Measurements from ENCODE around the gene GLYR1.
A peak's percentile ranks its signal among the peaks of the same experiment; 100 is the strongest.

The GLYR1 gene

DNA sequence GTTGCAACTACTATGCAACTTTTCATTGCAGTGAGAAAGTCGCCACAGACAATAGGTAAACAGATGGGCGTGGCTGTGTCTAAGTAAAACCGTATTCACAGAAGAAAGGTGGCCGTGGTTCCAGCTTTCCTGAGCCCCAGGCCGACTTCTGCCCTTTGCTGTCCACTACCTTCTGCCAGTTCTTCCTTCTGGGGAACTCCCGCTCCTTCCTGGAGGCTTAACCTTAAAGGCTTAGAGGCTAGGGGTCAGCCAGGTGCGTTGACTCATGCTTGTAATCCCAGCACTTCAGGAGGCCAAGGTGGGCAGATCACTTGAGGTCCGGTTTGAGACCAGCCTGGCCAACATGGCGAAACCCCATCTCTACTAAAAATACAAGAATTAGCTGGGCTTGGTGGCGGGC lies 56.8 kb downstream of the GLYR1 start:
- no peak overlapping the region for H3K4me2 ChIP-seq (ENCODE audit: low read length)
- H4K8ac ChIP-seq (ENCODE audit: low read depth, low read length): no peak overlapping the region
- no peak overlapping the region for H3K27ac ChIP-seq (ENCODE audit: low read depth, low read length)
- WGBS (ENCODE audit: extremely low coverage, insufficient coverage, insufficient read length): no CpG with 5 or more reads among the region's 10 CpGs
- no peaks in the 10 kb centered on the region for H3K4me1 ChIP-seq (ENCODE audit: control insufficient read depth in 1 of 2, insufficient read depth in 2 of 2, low read length in 2 of 2)
- no peak overlapping the region for H3K9ac ChIP-seq (ENCODE audit: low read length)
- H3K9me3 ChIP-seq (ENCODE audit: insufficient read depth, low read depth, low read length): no peaks in the 10 kb centered on the region
- H4K12ac ChIP-seq (ENCODE audit: low read depth, low read length): no peak overlapping the region
- no peaks in the 10 kb centered on the region for H3K27me3 ChIP-seq (ENCODE audit: insufficient read depth, low read length)
- H3K23ac ChIP-seq (ENCODE audit: low read length): no peak overlapping the region
- H2AK5ac ChIP-seq (ENCODE audit: low read length): no peak overlapping the region
- H3K36me3 ChIP-seq (ENCODE audit: control insufficient read depth in 1 of 2, insufficient read depth in 2 of 2, low read length in 2 of 2): no peaks in the 10 kb centered on the region
- H2AFZ ChIP-seq (ENCODE audit: insufficient read depth, low read length, poor library complexity): no peak overlapping the region
- no peak overlapping the region for H2BK5ac ChIP-seq (ENCODE audit: low read depth, low read length, poor library complexity)
- no peaks in the 10 kb centered on the region for H3K79me1 ChIP-seq (ENCODE audit: low read length)
- H3K4ac ChIP-seq (ENCODE audit: low read depth, low read length): no peak overlapping the region
- H2BK120ac ChIP-seq (ENCODE audit: insufficient read depth, low read length, poor library complexity): no peak overlapping the region
- H3K18ac ChIP-seq (ENCODE audit: low read length): no peak overlapping the region
- no peak overlapping the region for H3K14ac ChIP-seq (ENCODE audit: low read length)
- H3K79me2 ChIP-seq (ENCODE audit: control insufficient read depth, insufficient read depth, low read length, poor library complexity): no peaks in the 10 kb centered on the region
- no peak overlapping the region for H4K91ac ChIP-seq (ENCODE audit: low read depth, low read length)
- peak in 1 of 2 donors; percentile 60 for DNase-seq
- no peak overlapping the region for H2BK12ac ChIP-seq (ENCODE audit: low read length)
- H3K4me3 ChIP-seq (ENCODE audit: low read depth, low read length): no peak overlapping the region

DNA sequence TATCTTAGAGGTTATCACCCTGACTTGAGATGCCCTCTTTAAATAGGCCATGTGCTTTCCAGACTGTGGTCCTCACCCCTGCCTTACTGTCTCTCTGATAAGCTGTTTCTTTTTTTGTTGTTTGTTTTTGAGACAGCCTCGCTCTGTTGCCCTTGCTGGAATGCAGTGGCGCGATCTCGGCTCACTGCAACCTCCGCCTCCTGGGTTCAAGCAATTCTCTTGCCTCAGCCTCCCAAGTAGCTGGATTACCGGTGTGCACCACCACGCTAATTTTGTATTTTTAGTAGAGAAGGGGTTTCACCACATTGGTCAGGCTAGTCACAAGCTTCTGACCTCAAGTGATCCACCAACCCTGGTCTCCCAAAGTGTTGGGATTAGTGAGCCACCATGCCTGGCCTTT lies 58.2 kb downstream of the GLYR1 start:
- no peaks in the 10 kb centered on the region for H3K36me3 ChIP-seq (ENCODE audit: control insufficient read depth in 1 of 2, insufficient read depth in 2 of 2, low read length in 2 of 2)
- no peak overlapping the region for H3K4me3 ChIP-seq (ENCODE audit: low read depth, low read length)
- DNase-seq: no peak
- H3K4me2 ChIP-seq (ENCODE audit: low read length): no peak overlapping the region
- H3K79me1 ChIP-seq (ENCODE audit: low read length): no peaks in the 10 kb centered on the region
- no peak overlapping the region for H4K8ac ChIP-seq (ENCODE audit: low read depth, low read length)
- no peak overlapping the region for H4K12ac ChIP-seq (ENCODE audit: low read depth, low read length)
- no peak overlapping the region for H3K18ac ChIP-seq (ENCODE audit: low read length)
- H3K27me3 ChIP-seq (ENCODE audit: insufficient read depth, low read length): no peaks in the 10 kb centered on the region
- no peak overlapping the region for H3K23ac ChIP-seq (ENCODE audit: low read length)
- H3K9me3 ChIP-seq (ENCODE audit: insufficient read depth, low read depth, low read length): no peaks in the 10 kb centered on the region
- no peak overlapping the region for H3K14ac ChIP-seq (ENCODE audit: low read length)
- no peak overlapping the region for H2BK120ac ChIP-seq (ENCODE audit: insufficient read depth, low read length, poor library complexity)
- H3K79me2 ChIP-seq (ENCODE audit: control insufficient read depth, insufficient read depth, low read length, poor library complexity): no peaks in the 10 kb centered on the region
- H4K91ac ChIP-seq (ENCODE audit: low read depth, low read length): no peak overlapping the region
- WGBS (ENCODE audit: extremely low coverage, insufficient coverage, insufficient read length): no CpG with 5 or more reads among the region's 7 CpGs
- H3K4me1 ChIP-seq (ENCODE audit: control insufficient read depth in 1 of 2, insufficient read depth in 2 of 2, low read length in 2 of 2): no peaks in the 10 kb centered on the region
- no peak overlapping the region for H3K9ac ChIP-seq (ENCODE audit: low read length)
- no peak overlapping the region for H2AFZ ChIP-seq (ENCODE audit: insufficient read depth, low read length, poor library complexity)
- H2BK12ac ChIP-seq (ENCODE audit: low read length): no peak overlapping the region
- H3K27ac ChIP-seq (ENCODE audit: low read depth, low read length): no peak overlapping the region
- H2BK5ac ChIP-seq (ENCODE audit: low read depth, low read length, poor library complexity): no peak overlapping the region
- no peak overlapping the region for H3K4ac ChIP-seq (ENCODE audit: low read depth, low read length)
- H2AK5ac ChIP-seq (ENCODE audit: low read length): no peak overlapping the region

DNA sequence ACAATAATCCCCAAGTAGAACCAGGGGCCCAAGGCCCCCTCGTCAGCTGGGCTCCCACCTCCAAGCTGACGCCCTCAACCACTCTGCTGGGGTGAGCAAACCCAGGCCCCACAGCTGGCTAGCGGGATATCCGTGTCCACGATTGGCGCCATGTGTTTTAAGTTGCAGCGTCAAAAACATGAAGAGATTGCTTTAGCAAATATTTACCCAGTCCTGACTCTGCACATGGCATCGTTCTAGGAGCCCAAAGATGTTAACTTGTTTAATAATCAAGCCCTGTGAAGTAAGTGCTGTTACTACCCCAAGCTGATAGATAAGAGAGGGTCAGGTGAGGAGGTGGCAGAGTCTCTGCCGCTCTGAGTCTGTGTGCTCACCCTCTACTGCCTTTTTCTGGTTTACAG lies 58.6 kb downstream of the GLYR1 start:
- Histone ChIP-seq H3K4ac (ENCODE audit: low read depth, low read length) (no peak overlapping the region), H3K27ac (ENCODE audit: low read depth, low read length) (no peak overlapping the region)
- no CpG with 5 or more reads among the region's 9 CpGs for WGBS (ENCODE audit: extremely low coverage, insufficient coverage, insufficient read length)

DNA sequence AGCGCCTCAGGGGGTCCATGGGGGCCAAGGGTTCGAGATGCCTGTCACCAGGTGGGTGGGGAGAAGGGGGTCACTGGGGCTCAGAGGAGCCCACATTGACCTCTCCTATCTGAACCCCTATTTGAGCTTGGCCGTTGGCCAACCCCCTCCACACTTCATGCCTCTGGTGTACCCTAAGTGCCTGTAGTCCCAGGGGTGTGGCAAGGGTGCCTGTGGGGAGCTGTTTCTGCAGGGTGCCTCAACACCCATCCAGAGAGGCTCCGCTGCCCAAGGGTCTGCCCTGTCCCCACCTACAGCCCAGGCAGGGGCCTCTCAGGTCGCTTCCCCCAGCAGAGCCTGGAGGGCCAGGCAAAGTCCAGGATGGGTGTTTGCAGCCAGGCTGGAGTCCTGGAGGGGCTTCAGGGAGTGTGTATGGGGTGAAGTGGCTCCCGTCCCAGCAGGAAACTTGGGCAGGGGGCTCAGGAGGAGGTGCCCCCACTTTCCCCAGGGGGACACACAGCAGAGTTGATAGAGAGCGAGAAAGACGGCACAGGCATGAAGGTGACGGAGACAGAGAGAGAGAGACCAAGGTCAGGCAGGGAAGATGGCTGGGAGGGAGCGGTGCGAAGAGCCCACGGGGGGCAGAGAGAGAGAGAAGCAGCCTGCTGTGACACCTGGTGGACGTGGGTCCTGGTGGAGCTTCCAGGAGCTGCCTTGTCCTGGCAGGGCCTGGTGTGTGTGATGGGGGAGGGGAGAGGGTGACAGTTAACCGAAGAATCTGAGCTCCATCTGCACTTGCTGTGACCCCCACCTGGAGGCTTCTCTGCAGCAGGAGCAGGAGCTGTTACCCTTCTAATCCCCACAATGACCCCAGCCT lies 59.2 kb downstream of the GLYR1 start, which contains the start of gene SEPTIN12:
TSS of gene SEPTIN12 (minus strand) at position 719 of the 856 bp plus-strand sequence. CDS start at position 19, 700 bp downstream.
- Histone ChIP-seq H3K36me3 (ENCODE audit: control insufficient read depth in 1 of 2, insufficient read depth in 2 of 2, low read length in 2 of 2) (no peaks in the 10 kb centered on the region), H3K79me1 (ENCODE audit: low read length) (no peaks in the 10 kb centered on the region), H3K4me3 (ENCODE audit: low read depth, low read length) (no peak within 1 kb of the TSS), H3K27me3 (ENCODE audit: insufficient read depth, low read length) (no peaks in the 10 kb centered on the region), H3K79me2 (ENCODE audit: control insufficient read depth, insufficient read depth, low read length, poor library complexity) (no peaks in the 10 kb centered on the region), H2AFZ (ENCODE audit: insufficient read depth, low read length, poor library complexity) (no peak within 1 kb of the TSS), H3K23ac (ENCODE audit: low read length) (no peak within 1 kb of the TSS), H4K12ac (ENCODE audit: low read depth, low read length) (no peak within 1 kb of the TSS), H3K9me3 (ENCODE audit: insufficient read depth, low read depth, low read length) (peaks cover 4% of the 10 kb centered on the region), H2BK120ac (ENCODE audit: insufficient read depth, low read length, poor library complexity) (no peak within 1 kb of the TSS), H4K8ac (ENCODE audit: low read depth, low read length) (no peak within 1 kb of the TSS), H3K27ac (ENCODE audit: low read depth, low read length) (no peak within 1 kb of the TSS), H3K9ac (ENCODE audit: low read length) (no peak within 1 kb of the TSS), H4K91ac (ENCODE audit: low read depth, low read length) (no peak within 1 kb of the TSS), H2BK5ac (ENCODE audit: low read depth, low read length, poor library complexity) (no peak within 1 kb of the TSS), H3K18ac (ENCODE audit: low read length) (no peak within 1 kb of the TSS), H2BK12ac (ENCODE audit: low read length) (no peak within 1 kb of the TSS), H3K14ac (ENCODE audit: low read length) (no peak within 1 kb of the TSS), H3K4ac (ENCODE audit: low read depth, low read length) (no peak within 1 kb of the TSS), H3K4me2 (ENCODE audit: low read length) (no peak within 1 kb of the TSS), H3K4me1 (ENCODE audit: control insufficient read depth in 1 of 2, insufficient read depth in 2 of 2, low read length in 2 of 2) (no peaks in the 10 kb centered on the region), H2AK5ac (ENCODE audit: low read length) (no peak within 1 kb of the TSS)
- DNase-seq: no peak
- no CpG with 5 or more reads among the region's 14 CpGs for WGBS (ENCODE audit: extremely low coverage, insufficient coverage, insufficient read length)

More for the DNA sequence above, 58.6 kb downstream of the GLYR1 start:
- peak in 1 of 2 donors; percentile 18 for DNase-seq
- Histone ChIP-seq H4K12ac (ENCODE audit: low read depth, low read length) (no peak overlapping the region), H3K23ac (ENCODE audit: low read length) (no peak overlapping the region), H2BK120ac (ENCODE audit: insufficient read depth, low read length, poor library complexity) (no peak overlapping the region), H2BK12ac (ENCODE audit: low read length) (no peak overlapping the region), H3K36me3 (ENCODE audit: control insufficient read depth in 1 of 2, insufficient read depth in 2 of 2, low read length in 2 of 2) (no peaks in the 10 kb centered on the region), H3K4me1 (ENCODE audit: control insufficient read depth in 1 of 2, insufficient read depth in 2 of 2, low read length in 2 of 2) (no peaks in the 10 kb centered on the region), H3K4me2 (ENCODE audit: low read length) (no peak overlapping the region), H3K14ac (ENCODE audit: low read length) (no peak overlapping the region), H2AFZ (ENCODE audit: insufficient read depth, low read length, poor library complexity) (no peak overlapping the region), H2AK5ac (ENCODE audit: low read length) (no peak overlapping the region), H3K79me2 (ENCODE audit: control insufficient read depth, insufficient read depth, low read length, poor library complexity) (no peaks in the 10 kb centered on the region), H3K27me3 (ENCODE audit: insufficient read depth, low read length) (no peaks in the 10 kb centered on the region), H4K91ac (ENCODE audit: low read depth, low read length) (no peak overlapping the region), H3K4me3 (ENCODE audit: low read depth, low read length) (no peak overlapping the region), H4K8ac (ENCODE audit: low read depth, low read length) (no peak overlapping the region), H3K79me1 (ENCODE audit: low read length) (no peaks in the 10 kb centered on the region), H3K18ac (ENCODE audit: low read length) (no peak overlapping the region), H2BK5ac (ENCODE audit: low read depth, low read length, poor library complexity) (no peak overlapping the region), H3K9ac (ENCODE audit: low read length) (no peak overlapping the region), H3K9me3 (ENCODE audit: insufficient read depth, low read depth, low read length) (peaks cover 3% of the 10 kb centered on the region)

Measured in trophoblast cell (in vitro differentiated cells and primary cell).